Right lobe of liver (tissue), 4 donors: ENCODE results near the gene FAM151B.

ENCODE experiments used
- POLR2A ChIP-seq: fragments of 450-650 bp; IDR thresholded peaks from one replicate; pipeline ENCODE4 v1.6.1; 2017; ENCODE audit warnings: antibody characterized with exemption, mild to moderate bottlenecking
- TF ChIP-seq, protein P1 (sequence below), 4 donors: fragments of 200-600 bp in 3 of 4; fragments of 450-650 bp in 1 of 4; IDR thresholded peaks; one replicate each; pipeline versions ENCODE4 v1.5.1 to v1.8.0; 2016 to 2022; ENCODE audit warnings: antibody characterized with exemption in 4 of 4, mild to moderate bottlenecking in 2 of 4
- donor health status: DM: no; HTN: no; CAD: no.
- donor health status: DM: no; HTN: no; CAD: no.
- donor health status: DM: no; HTN: yes; CAD: no.

DNA sequence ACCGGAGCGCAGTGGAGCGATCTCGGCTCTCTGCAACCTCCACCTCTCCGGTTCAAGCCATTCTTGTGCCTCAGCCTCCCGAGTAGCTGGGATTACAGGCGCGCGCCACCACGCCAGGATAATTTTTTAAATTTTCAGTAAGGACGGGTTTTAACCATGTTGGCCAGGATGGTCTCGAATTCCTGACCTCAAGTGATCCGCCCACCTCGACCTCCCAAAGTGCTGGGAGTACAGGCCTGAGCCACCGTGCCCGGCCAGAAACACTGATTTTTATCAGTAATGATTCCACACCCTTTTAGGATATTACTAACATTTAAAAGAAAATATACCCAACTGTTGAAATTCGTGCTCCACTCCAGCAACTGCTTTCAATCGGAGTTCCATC, 464 bp upstream of the FAM151B start:
- TF ChIP-seq, protein P1, sequence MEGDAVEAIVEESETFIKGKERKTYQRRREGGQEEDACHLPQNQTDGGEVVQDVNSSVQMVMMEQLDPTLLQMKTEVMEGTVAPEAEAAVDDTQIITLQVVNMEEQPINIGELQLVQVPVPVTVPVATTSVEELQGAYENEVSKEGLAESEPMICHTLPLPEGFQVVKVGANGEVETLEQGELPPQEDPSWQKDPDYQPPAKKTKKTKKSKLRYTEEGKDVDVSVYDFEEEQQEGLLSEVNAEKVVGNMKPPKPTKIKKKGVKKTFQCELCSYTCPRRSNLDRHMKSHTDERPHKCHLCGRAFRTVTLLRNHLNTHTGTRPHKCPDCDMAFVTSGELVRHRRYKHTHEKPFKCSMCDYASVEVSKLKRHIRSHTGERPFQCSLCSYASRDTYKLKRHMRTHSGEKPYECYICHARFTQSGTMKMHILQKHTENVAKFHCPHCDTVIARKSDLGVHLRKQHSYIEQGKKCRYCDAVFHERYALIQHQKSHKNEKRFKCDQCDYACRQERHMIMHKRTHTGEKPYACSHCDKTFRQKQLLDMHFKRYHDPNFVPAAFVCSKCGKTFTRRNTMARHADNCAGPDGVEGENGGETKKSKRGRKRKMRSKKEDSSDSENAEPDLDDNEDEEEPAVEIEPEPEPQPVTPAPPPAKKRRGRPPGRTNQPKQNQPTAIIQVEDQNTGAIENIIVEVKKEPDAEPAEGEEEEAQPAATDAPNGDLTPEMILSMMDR (IDR thresholded peaks at IDR 0.05), result no peak
- TF ChIP-seq POLR2A, result no peak
